ELF-1 (cell line): ENCODE data around the gene C14orf93.
"Not testable (repeated sequence)": the region's sequence is repeated elsewhere in the genome, so short reads cannot be mapped to it uniquely, and the experiment has no call there.

ENCODE experiments used
- DNase-seq: peaks from one replicate; pipeline ENCODE4 v3.0.0-alpha.2; 2016; ENCODE audit warnings: low read depth, low spot score

The C14orf93 gene

GRCh38 chr14:23021434-23021833 is 11.5 kb upstream of the C14orf93 start:
- no peak for DNase-seq

GRCh38 chr14:23020143-23021128 is 10.5 kb upstream of the C14orf93 start:
- no peak for DNase-seq

GRCh38 chr14:23018107-23018506 is 8.2 kb upstream of the C14orf93 start:
- DNase-seq: no peak

- no peak for DNase-seq
Measured at GRCh38 chr14:23017091-23017490, 7.1 kb upstream of the C14orf93 start.

- no peak for DNase-seq
Measured at GRCh38 chr14:23015618-23016017, 5.7 kb upstream of the C14orf93 start.

- not testable (repeated sequence) for DNase-seq
Measured at GRCh38 chr14:23013749-23014054, 3.8 kb upstream of the C14orf93 start.

- no peak for DNase-seq
Measured at GRCh38 chr14:23013054-23013748, 3.3 kb upstream of the C14orf93 start.

GRCh38 chr14:23009483-23009938 is 432 bp downstream of the C14orf93 start:
- no peak for DNase-seq

- DNase-seq: no peak
Measured at GRCh38 chr14:23008831-23009230, 1.1 kb downstream of the C14orf93 start.

- peak; percentile 99 for DNase-seq
Measured at GRCh38 chr14:23006544-23007419, 3.2 kb downstream of the C14orf93 start.

GRCh38 chr14:23006188-23006534 is 3.8 kb downstream of the C14orf93 start:
- no peak for DNase-seq

- DNase-seq: no peak
Measured at GRCh38 chr14:23005451-23006187, 4.3 kb downstream of the C14orf93 start.

- not testable (repeated sequence) for DNase-seq
Measured at GRCh38 chr14:23004274-23004673, 5.7 kb downstream of the C14orf93 start.

- no peak for DNase-seq
Measured at GRCh38 chr14:23002592-23002991, 7.4 kb downstream of the C14orf93 start.

- DNase-seq: no peak
Measured at GRCh38 chr14:23000860-23001259, 9.1 kb downstream of the C14orf93 start.

- no peak for DNase-seq
Measured at GRCh38 chr14:22998329-22999012, 11.5 kb downstream of the C14orf93 start.

GRCh38 chr14:22997676-22998323 is 12.1 kb downstream of the C14orf93 start:
- DNase-seq: no peak

GRCh38 chr14:22996768-22997654 is 12.9 kb downstream of the C14orf93 start:
- DNase-seq: no peak
